GM18520 (cell line): ENCODE measurements around the gene CTSF.
"Not testable (repeated sequence)": the region's sequence is repeated elsewhere in the genome, so short reads cannot be mapped to it uniquely, and the experiment has no call there.

Source experiments
- ATAC-seq: cut with Tn5 transposase; IDR thresholded peaks from one replicate; pipeline ENCODE4 v1.9.1; 2021; ENCODE audit not compliant: unreplicated experiment

The CTSF gene

GRCh38 chr11:66589996-66590675 lies 21.7 kb upstream of the CTSF start:
- ATAC-seq: no peak

GRCh38 chr11:66589315-66589714 lies 20.9 kb upstream of the CTSF start:
- not testable (repeated sequence) for ATAC-seq

GRCh38 chr11:66586136-66586535 lies 17.7 kb upstream of the CTSF start:
- ATAC-seq: no peak

GRCh38 chr11:66585447-66585846 lies 17.0 kb upstream of the CTSF start:
- ATAC-seq: not testable (repeated sequence)

- ATAC-seq: not testable (repeated sequence)
Observed at GRCh38 chr11:66582565-66583147, 14.2 kb upstream of the CTSF start.

- ATAC-seq: no peak
Observed at GRCh38 chr11:66581261-66581660, 12.9 kb upstream of the CTSF start.

GRCh38 chr11:66580803-66581202 lies 12.4 kb upstream of the CTSF start:
- ATAC-seq: no peak

GRCh38 chr11:66579017-66579606 lies 10.7 kb upstream of the CTSF start:
- no peak for ATAC-seq

GRCh38 chr11:66570850-66571180 lies 2.4 kb upstream of the CTSF start:
- no peak for ATAC-seq

GRCh38 chr11:66570079-66570849 lies 1.9 kb upstream of the CTSF start:
- ATAC-seq: no peak

GRCh38 chr11:66569076-66569475 lies 670 bp upstream of the CTSF start:
- ATAC-seq: no peak

- no peak for ATAC-seq
Observed at GRCh38 chr11:66567787-66568123, 651 bp downstream of the CTSF start.

- ATAC-seq: no peak
Observed at GRCh38 chr11:66566221-66566620, 2.2 kb downstream of the CTSF start.

- no peak for ATAC-seq
Observed at GRCh38 chr11:66564984-66565383, 3.4 kb downstream of the CTSF start.

- no peak for ATAC-seq
Observed at GRCh38 chr11:66564538-66564937, 3.9 kb downstream of the CTSF start.

GRCh38 chr11:66563832-66564231 lies 4.6 kb downstream of the CTSF start:
- no peak for ATAC-seq

- ATAC-seq: no peak
Observed at GRCh38 chr11:66562907-66563583, 5.4 kb downstream of the CTSF start.

GRCh38 chr11:66562275-66562674 lies 6.1 kb downstream of the CTSF start:
- no peak for ATAC-seq

- ATAC-seq: no peak
Observed at GRCh38 chr11:66561975-66562248, 6.5 kb downstream of the CTSF start.

- ATAC-seq: no peak
Observed at GRCh38 chr11:66561178-66561974, 7.0 kb downstream of the CTSF start.
